GM19023 (cell line): ENCODE data around the gene P2RX5.

Experiments
- ATAC-seq: cut with Tn5 transposase; IDR thresholded peaks from one replicate; pipeline ENCODE4 v1.9.1; 2021; ENCODE audit warnings: mild to moderate bottlenecking, moderate library complexity; ENCODE audit not compliant: unreplicated experiment

P2RX5 gene

GRCh38 chr17:3683054-3683511 is 12.9 kb downstream of the P2RX5 start:
- ATAC-seq: peak; percentile 55

GRCh38 chr17:3682033-3682432 is 13.9 kb downstream of the P2RX5 start:
- ATAC-seq: no peak

GRCh38 chr17:3681565-3681964 is 14.4 kb downstream of the P2RX5 start:
- no peak for ATAC-seq

- ATAC-seq: no peak
These were observed 14.9 kb downstream of the P2RX5 start for GRCh38 chr17:3681057-3681456.

GRCh38 chr17:3679531-3680126 is 16.3 kb downstream of the P2RX5 start:
- ATAC-seq: no peak

- no peak for ATAC-seq
These were observed 17.0 kb downstream of the P2RX5 start for GRCh38 chr17:3678821-3679530.

GRCh38 chr17:3678095-3678820 is 17.7 kb downstream of the P2RX5 start:
- no peak for ATAC-seq

GRCh38 chr17:3675886-3676285 is 20.1 kb downstream of the P2RX5 start:
- no peak for ATAC-seq

GRCh38 chr17:3672571-3672970 is 23.4 kb downstream of the P2RX5 start:
- no peak for ATAC-seq

- ATAC-seq: no peak
These were observed 26.4 kb downstream of the P2RX5 start for GRCh38 chr17:3669548-3669947.

- ATAC-seq: peak; percentile 4
These were observed 26.9 kb downstream of the P2RX5 start for GRCh38 chr17:3669085-3669347.

- peak; percentile 86 for ATAC-seq
These were observed 27.5 kb downstream of the P2RX5 start, which contains the start of the genes EMC6 and TAX1BP3 for GRCh38 chr17:3668279-3669084. EMC6 (plus strand) TSS chr17:3668812; CDS start chr17:3669147, 335 bp downstream. TAX1BP3 (minus strand) TSS chr17:3668578; CDS start chr17:3668526, 52 bp downstream.

GRCh38 chr17:3667366-3668278 is 28.3 kb downstream of the P2RX5 start:
- ATAC-seq: peak; percentile 8

- ATAC-seq: no peak
These were observed 29.4 kb downstream of the P2RX5 start for GRCh38 chr17:3666516-3666915.

GRCh38 chr17:3665834-3666233 is 30.1 kb downstream of the P2RX5 start:
- no peak for ATAC-seq

GRCh38 chr17:3663102-3664011 is 32.6 kb downstream of the P2RX5 start:
- ATAC-seq: no peak

GRCh38 chr17:3660311-3660891 is 35.6 kb downstream of the P2RX5 start:
- no peak for ATAC-seq

- ATAC-seq: no peak
These were observed 36.3 kb downstream of the P2RX5 start for GRCh38 chr17:3659541-3660111.
